LNCAP (cell line): Measurements from ENCODE around the gene ZBTB40.

ENCODE experiments used
- TF ChIP-seq, protein P1 (sequence below): fragments of 450-650 bp; IDR thresholded peaks from 2 replicates; pipeline ENCODE4 v1.5.1; 2017; ENCODE audit warnings: mild to moderate bottlenecking

Gene ZBTB40

DNA sequence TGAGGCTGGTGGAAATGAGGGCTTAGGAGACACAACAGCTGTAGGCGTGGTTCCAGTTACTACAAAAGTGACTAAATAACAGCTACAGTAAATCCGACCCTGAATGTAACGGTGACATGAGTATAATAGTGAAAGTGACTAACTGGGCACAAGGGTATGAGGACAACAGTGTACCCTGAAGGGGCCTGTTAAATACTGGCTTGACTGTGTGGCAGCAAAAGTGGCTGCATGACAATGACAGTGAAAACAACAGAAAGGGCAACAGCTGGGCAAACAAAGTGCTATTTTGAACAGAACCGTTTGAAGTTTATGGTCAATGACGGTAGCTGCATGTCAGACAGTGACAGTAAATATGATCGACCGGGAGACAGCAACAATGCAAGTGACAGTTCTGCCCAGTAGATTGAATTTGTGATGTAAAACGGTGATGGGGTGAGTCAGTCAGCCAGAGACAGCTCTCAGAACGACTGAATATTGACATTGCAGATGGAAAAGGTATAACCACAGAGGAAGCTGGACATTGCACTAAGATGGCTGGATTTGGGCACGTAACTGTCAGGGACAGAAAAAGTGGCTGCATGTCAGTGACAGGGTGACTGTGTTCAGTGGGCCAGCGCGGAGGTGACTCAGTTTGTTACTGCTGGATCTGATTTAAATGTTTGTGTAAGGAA, 1.2 kb upstream of the ZBTB40 start:
- TF ChIP-seq, protein P1, sequence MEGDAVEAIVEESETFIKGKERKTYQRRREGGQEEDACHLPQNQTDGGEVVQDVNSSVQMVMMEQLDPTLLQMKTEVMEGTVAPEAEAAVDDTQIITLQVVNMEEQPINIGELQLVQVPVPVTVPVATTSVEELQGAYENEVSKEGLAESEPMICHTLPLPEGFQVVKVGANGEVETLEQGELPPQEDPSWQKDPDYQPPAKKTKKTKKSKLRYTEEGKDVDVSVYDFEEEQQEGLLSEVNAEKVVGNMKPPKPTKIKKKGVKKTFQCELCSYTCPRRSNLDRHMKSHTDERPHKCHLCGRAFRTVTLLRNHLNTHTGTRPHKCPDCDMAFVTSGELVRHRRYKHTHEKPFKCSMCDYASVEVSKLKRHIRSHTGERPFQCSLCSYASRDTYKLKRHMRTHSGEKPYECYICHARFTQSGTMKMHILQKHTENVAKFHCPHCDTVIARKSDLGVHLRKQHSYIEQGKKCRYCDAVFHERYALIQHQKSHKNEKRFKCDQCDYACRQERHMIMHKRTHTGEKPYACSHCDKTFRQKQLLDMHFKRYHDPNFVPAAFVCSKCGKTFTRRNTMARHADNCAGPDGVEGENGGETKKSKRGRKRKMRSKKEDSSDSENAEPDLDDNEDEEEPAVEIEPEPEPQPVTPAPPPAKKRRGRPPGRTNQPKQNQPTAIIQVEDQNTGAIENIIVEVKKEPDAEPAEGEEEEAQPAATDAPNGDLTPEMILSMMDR: no peak

- TF ChIP-seq, protein P1: no peak
Observed at GRCh38 chr1:22452481-22452957, 868 bp downstream of the ZBTB40 start.

- TF ChIP-seq, protein P1: no peak
Observed at GRCh38 chr1:22453181-22453580, 1.5 kb downstream of the ZBTB40 start.

GRCh38 chr1:22454476-22455056, 2.9 kb downstream of the ZBTB40 start:
- TF ChIP-seq, protein P1: no peak

DNA sequence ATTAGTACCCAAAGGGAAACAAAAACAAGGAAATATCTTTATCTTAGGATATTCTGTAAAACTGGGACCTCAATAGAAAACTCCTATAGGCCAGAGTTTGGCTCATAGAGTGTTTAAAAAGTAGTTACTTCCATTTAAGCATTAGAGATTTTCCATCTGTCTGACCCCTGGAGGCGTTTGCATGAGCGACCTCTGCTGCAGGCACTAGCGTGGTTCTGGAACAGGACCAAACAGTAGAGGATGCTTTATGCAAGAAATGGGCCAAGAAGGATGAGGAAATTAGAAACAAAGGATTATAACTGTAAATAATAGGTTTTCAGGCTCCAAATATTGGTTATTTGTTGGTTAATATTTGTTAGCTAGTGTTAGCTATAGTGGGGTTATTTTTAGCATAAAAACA, 5.7 kb downstream of the ZBTB40 start:
- TF ChIP-seq, protein P1: no peak

DNA sequence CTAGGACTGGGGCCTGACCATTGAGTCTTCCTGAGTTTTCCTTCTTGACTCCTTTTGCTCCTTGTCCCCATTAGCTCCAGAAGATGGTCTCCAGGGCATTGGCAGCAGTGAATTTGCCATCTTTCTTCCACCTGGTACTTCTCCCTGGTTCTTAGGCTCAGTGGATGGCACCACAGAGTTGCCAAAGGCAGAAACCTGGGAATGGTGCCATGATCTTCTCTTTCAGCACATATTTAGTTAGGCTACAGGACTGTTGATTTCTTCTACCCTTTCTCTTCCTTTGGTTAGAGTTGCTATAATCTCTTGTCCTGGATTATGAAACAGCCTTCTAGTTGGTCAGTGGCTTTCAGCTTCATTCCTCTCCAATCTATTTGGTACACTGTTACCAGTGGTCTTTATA, 6.2 kb downstream of the ZBTB40 start:
- TF ChIP-seq, protein P1: no peak

DNA sequence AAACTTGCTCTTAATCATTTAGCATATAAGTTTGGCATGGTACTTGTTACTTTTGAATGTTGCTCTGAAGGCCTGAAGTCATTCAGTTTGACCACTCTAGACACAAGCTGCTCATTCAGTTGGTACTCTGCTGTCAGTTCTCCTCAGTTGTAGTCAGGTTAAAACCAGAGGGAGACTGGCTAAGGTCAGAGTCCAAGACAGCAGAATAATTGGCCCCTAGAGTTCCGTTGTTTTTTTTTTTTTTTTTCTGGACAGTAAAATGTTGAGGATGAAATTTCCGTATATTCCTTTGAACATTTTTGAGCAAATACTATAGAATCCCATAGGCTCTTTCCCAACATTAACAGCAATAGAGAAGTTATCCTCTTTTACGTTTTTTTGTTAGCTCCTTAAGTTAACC, 9.4 kb downstream of the ZBTB40 start:
- TF ChIP-seq, protein P1: no peak
